GM23338 (cell line): ENCODE measurements around the gene WWOX. TPM values are rescaled to one million over a fixed set of nuclear protein-coding genes. Genes with fewer than 3 reads are reported as not detected.

Experiments used
- ATAC-seq: fragments of 200-7000 bp; cut with Tn5 transposase; 3 replicates; pipeline ENCODE4 v1.9.1; 2020
- DNase-seq: peaks from one replicate; pipeline ENCODE4 v3.0.0-alpha.2; 2015; ENCODE audit warnings: low spot score
- H2AFZ ChIP-seq: fragments of 200-600 bp; sonication (generic); 2 replicates; pipeline ENCODE4 v1.8.0; 2016; ENCODE audit warnings: antibody characterized with exemption, mild to moderate bottlenecking, moderate library complexity
- H3F3A ChIP-seq: fragments of 200-600 bp; sonication (generic); replicated peaks from 2 replicates; pipeline ENCODE4 v1.8.0; 2017; ENCODE audit warnings: antibody characterized with exemption, mixed run types, low read depth
- H3K27ac ChIP-seq: fragments of 200-600 bp; sonication (generic); 2 replicates; pipeline ENCODE4 v1.6.1; 2016; ENCODE audit warnings: low read depth
- H3K27me3 ChIP-seq: fragments of 200-600 bp; sonication (generic); 2 replicates; pipeline ENCODE4 v1.8.0; 2016; ENCODE audit warnings: mild to moderate bottlenecking, mixed run types, moderate library complexity; ENCODE audit not compliant: insufficient read depth
- H3K36me3 ChIP-seq: fragments of 200-600 bp; sonication (generic); 2 replicates; pipeline ENCODE4 v1.8.0; 2016; ENCODE audit warnings: mild to moderate bottlenecking; ENCODE audit not compliant: insufficient read depth
- H3K4me1 ChIP-seq: fragments of 200-600 bp; sonication (generic); 2 replicates; pipeline ENCODE4 v1.8.0; 2016; ENCODE audit warnings: mild to moderate bottlenecking, moderate library complexity; ENCODE audit not compliant: insufficient read depth
- H3K4me2 ChIP-seq: fragments of 200-600 bp; sonication (generic); 2 replicates; pipeline ENCODE4 v1.7.1; 2017; ENCODE audit warnings: mixed run types
- H3K4me3 ChIP-seq: fragments of 200-600 bp; sonication (generic); 2 replicates; pipeline ENCODE4 v1.6.1; 2016; ENCODE audit warnings: mixed run types
- H3K79me2 ChIP-seq: fragments of 200-600 bp; sonication (generic); replicated peaks from 2 replicates; pipeline ENCODE4 v1.8.0; 2017; ENCODE audit warnings: mild to moderate bottlenecking; ENCODE audit not compliant: insufficient read depth
- H3K9me2 ChIP-seq: fragments of 200-600 bp; sonication (generic); 2 replicates; pipeline ENCODE4 v1.8.0; 2017; ENCODE audit not compliant: insufficient read depth
- H4K20me1 ChIP-seq: fragments of 200-600 bp; sonication (generic); replicated peaks from 2 replicates; pipeline ENCODE4 v1.8.0; 2017; ENCODE audit warnings: mild to moderate bottlenecking; ENCODE audit not compliant: insufficient read depth
- H3K27ac Mint-ChIP-seq: 2 replicates; pipeline ENCODE4 v1.8.0; 2020; ENCODE audit warnings: inconsistent platforms, mild to moderate bottlenecking, moderate library complexity, mixed read lengths
- H3K27me3 Mint-ChIP-seq: 3 replicates; pipeline ENCODE4 v1.8.0; 2022; ENCODE audit warnings: low read depth, mild to moderate bottlenecking, moderate library complexity, mixed read lengths, inconsistent platforms; ENCODE audit not compliant: insufficient read depth, poor library complexity
- H3K36me3 Mint-ChIP-seq: 3 replicates; pipeline ENCODE4 v1.8.0; 2021; ENCODE audit warnings: low read depth, mild to moderate bottlenecking, inconsistent platforms, moderate library complexity, mixed read lengths
- H3K4me1 Mint-ChIP-seq: 3 replicates; pipeline ENCODE4 v1.8.0; 2020; ENCODE audit warnings: mild to moderate bottlenecking, inconsistent platforms, mixed read lengths
- H3K4me3 Mint-ChIP-seq: 3 replicates; pipeline ENCODE4 v1.8.0; 2021; ENCODE audit warnings: moderate library complexity, mild to moderate bottlenecking, inconsistent platforms, mixed read lengths
- H3K9me3 Mint-ChIP-seq: 3 replicates; pipeline ENCODE4 v1.8.0; 2020; ENCODE audit warnings: moderate library complexity, mild to moderate bottlenecking, inconsistent platforms, mixed read lengths
- EZH2phosphoT487 ChIP-seq: fragments of 200-600 bp; sonication (generic); IDR thresholded peaks from one replicate; pipeline ENCODE4 v1.8.1; 2018; ENCODE audit warnings: antibody characterized with exemption; ENCODE audit not compliant: unreplicated experiment
- JUNB ChIP-seq: IDR thresholded peaks from one replicate; pipeline ENCODE4 v1.6.1; 2016; ENCODE audit warnings: antibody characterized with exemption; ENCODE audit not compliant: unreplicated experiment
- NANOG ChIP-seq: IDR thresholded peaks from 2 replicates; pipeline ENCODE4 v1.6.1; 2016; ENCODE audit warnings: antibody characterized with exemption, borderline replicate concordance
- POLR2AphosphoS5 ChIP-seq: IDR thresholded peaks from 2 replicates; pipeline ENCODE4 v1.6.1; 2016; ENCODE audit warnings: antibody characterized with exemption, low read depth
- ZNF114 ChIP-seq: fragments of 250-450 bp; sonication (Bioruptor Pico); IDR thresholded peaks from 2 replicates; pipeline ENCODE4 v1.5.0; 2020; ENCODE audit warnings: mild to moderate bottlenecking, moderate library complexity
- polyA plus RNA-seq: library from polyadenylated mRNA; unstranded; fragments of >200 nt; fragmentation: Nextera tagmentation; extraction: Ambion mirVana; gene quantifications from 2 replicates; pipeline ENCODE4 v1.2.1, GENCODE V29; 2016
- total RNA-seq: library from RNA; depleted of rRNA; stranded (reverse); fragments of >200 nt; shearing (Covaris generic); gene quantifications from 2 replicates; pipeline ENCODE4 v1.2.3, GENCODE V29; 2014
- TF ChIP-seq, protein P1 (sequence below), 2 experiments: fragments of 200-600 bp in 1 of 2; sonication (generic) in 1 of 2; conservative IDR thresholded peaks; 2 replicates each; pipeline versions ENCODE4 v1.5.1 to v1.6.1; 2016 to 2017; ENCODE audit warnings: antibody characterized with exemption in 2 of 2, low read depth in 2 of 2, mild to moderate bottlenecking in 2 of 2, moderate library complexity in 1 of 2
- TF ChIP-seq, protein P2 (sequence below): IDR thresholded peaks from 2 replicates; pipeline ENCODE4 v1.6.1; 2016; ENCODE audit warnings: antibody characterized with exemption

The WWOX gene
- total and polyA plus RNA-seq, 2 experiments from 2014 or later: 10.0 to 19.3 TPM

DNA sequence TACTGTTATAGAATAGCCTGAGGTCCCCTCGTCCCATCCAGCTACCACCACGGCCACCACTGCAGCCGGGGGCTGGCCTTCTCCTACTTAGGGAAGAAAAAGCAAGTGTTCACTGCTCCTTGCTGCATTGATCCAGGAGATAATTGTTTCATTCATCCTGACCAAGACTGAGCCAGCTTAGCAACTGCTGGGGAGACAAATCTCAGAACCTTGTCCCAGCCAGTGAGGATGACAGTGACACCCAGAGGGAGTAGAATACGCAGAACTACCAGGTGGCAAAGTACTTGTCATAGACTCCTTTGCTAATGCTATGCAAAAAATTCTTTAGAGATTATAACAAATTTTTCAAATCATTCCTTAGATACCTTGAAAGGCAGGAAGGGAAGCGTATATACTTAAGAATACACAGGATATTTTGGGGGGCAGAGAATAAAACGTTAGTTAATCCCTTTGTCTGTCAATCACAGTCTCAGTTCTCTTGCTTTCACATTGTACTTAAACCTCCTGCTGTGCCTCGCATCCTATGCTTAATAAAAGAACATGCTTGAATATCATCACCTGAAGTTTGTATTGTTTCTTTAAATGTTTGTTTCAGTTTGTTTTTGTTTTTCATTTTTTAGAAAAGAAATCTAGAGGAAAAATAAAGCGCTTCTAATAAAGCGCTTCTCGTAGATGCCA lies 1112.8 kb downstream of the WWOX start:
- Mint-ChIP-seq H3K27ac (no peak overlapping the region), H3K4me3 (no peak overlapping the region)
- H2AFZ ChIP-seq: no peak overlapping the region

DNA sequence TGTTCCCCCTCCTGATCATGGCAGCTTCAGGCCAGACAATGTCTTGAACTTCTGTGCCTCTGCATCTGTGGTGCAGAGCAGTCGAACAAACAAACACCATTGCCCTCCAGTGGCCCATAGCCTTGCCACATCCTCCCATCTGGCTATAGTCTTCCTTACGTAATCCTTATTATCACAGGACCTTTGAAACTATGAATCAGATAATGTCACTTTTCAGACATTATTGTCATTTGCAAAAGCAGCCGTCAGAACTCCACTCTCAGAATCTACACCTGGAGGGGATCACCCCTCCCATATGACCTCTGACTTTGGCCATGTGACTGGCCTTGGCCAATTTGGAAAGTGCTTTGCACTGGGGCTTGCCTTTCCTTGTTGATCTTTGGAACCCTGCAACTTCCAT lies 1113.8 kb downstream of the WWOX start:
- Histone ChIP-seq H2AFZ (no peak overlapping the region), H3F3A (no peaks in the 10 kb centered on the region), H3K79me2 (no peaks in the 10 kb centered on the region), H3K4me3 (no peak overlapping the region), H3K4me1 (peaks cover 9% of the 10 kb centered on the region; the same call in 1 of the 2 replicates), H4K20me1 (no peaks in the 10 kb centered on the region), H3K27me3 (no peaks in the 10 kb centered on the region), H3K27ac (peak overlapping the region; percentile 0; the same call in 1 of the 2 replicates), H3K4me2 (no peak overlapping the region), H3K36me3 (no peaks in the 10 kb centered on the region), H3K9me2 (no peaks in the 10 kb centered on the region; the same call in 1 of the 2 replicates)
- ATAC-seq: peak; percentile 42
- no peaks in the 10 kb centered on the region for H3K27me3 Mint-ChIP-seq
- no peak overlapping the region for H3K27ac Mint-ChIP-seq
- H3K4me3 Mint-ChIP-seq: no peak overlapping the region
- H3K36me3 Mint-ChIP-seq: peaks cover 11% of the 10 kb centered on the region; the same call in 1 of the 3 replicates
- H3K4me1 Mint-ChIP-seq: peaks cover 30% of the 10 kb centered on the region
- no peak for DNase-seq
- H3K9me3 Mint-ChIP-seq: peaks cover 20% of the 10 kb centered on the region
- TF ChIP-seq, protein P1, sequence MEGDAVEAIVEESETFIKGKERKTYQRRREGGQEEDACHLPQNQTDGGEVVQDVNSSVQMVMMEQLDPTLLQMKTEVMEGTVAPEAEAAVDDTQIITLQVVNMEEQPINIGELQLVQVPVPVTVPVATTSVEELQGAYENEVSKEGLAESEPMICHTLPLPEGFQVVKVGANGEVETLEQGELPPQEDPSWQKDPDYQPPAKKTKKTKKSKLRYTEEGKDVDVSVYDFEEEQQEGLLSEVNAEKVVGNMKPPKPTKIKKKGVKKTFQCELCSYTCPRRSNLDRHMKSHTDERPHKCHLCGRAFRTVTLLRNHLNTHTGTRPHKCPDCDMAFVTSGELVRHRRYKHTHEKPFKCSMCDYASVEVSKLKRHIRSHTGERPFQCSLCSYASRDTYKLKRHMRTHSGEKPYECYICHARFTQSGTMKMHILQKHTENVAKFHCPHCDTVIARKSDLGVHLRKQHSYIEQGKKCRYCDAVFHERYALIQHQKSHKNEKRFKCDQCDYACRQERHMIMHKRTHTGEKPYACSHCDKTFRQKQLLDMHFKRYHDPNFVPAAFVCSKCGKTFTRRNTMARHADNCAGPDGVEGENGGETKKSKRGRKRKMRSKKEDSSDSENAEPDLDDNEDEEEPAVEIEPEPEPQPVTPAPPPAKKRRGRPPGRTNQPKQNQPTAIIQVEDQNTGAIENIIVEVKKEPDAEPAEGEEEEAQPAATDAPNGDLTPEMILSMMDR (conservative IDR thresholded peaks at IDR 0.05; ENCODE audit: low read depth in 2 of 2): peak in 1 of 2 experiments; percentile 31; a peak in 2 of 4 replicates
- TF ChIP-seq, protein P2, sequence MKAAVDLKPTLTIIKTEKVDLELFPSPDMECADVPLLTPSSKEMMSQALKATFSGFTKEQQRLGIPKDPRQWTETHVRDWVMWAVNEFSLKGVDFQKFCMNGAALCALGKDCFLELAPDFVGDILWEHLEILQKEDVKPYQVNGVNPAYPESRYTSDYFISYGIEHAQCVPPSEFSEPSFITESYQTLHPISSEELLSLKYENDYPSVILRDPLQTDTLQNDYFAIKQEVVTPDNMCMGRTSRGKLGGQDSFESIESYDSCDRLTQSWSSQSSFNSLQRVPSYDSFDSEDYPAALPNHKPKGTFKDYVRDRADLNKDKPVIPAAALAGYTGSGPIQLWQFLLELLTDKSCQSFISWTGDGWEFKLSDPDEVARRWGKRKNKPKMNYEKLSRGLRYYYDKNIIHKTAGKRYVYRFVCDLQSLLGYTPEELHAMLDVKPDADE: no peak
- TF ChIP-seq JUNB: no peak

More for the DNA sequence above, 1112.8 kb downstream of the WWOX start:
- Histone ChIP-seq H3K27me3 (no peaks in the 10 kb centered on the region), H3K9me2 (no peaks in the 10 kb centered on the region; the same call in 1 of the 2 replicates), H3K36me3 (no peaks in the 10 kb centered on the region), H4K20me1 (no peaks in the 10 kb centered on the region), H3K4me2 (peak overlapping the region; percentile 0; the same call in 1 of the 2 replicates), H3K79me2 (no peaks in the 10 kb centered on the region), H3K4me3 (no peak overlapping the region), H3K4me1 (peaks cover 9% of the 10 kb centered on the region; the same call in 1 of the 2 replicates), H3K27ac (peak overlapping the region; percentile 0; the same call in 1 of the 2 replicates), H3F3A (no peaks in the 10 kb centered on the region)
- peaks cover 35% of the 10 kb centered on the region for H3K4me1 Mint-ChIP-seq
- peaks cover 20% of the 10 kb centered on the region for H3K9me3 Mint-ChIP-seq
- DNase-seq: peak; percentile 56
- peak; percentile 61 for ATAC-seq
- peaks cover 11% of the 10 kb centered on the region; the same call in 1 of the 3 replicates for H3K36me3 Mint-ChIP-seq
- TF ChIP-seq, protein P1 (conservative IDR thresholded peaks at IDR 0.05; ENCODE audit: low read depth in 2 of 2): peak in 1 of 2 experiments; percentile 19; a peak in 2 of 4 replicates
- no peak for TF ChIP-seq POLR2AphosphoS5
- no peak for TF ChIP-seq ZNF114 (CRISPR knock-in tag)
- 0 out of 2 replicates have a peak, but pooled peaks have one; percentile 28 for TF ChIP-seq NANOG
- TF ChIP-seq EZH2phosphoT487: no peak
- H3K27me3 Mint-ChIP-seq: no peaks in the 10 kb centered on the region
